H7 (cell line): ENCODE measurements around the gene TMED3. TPM values are rescaled to one million over a fixed set of nuclear protein-coding genes. Genes with fewer than 3 reads are reported as not detected.

Experiments
- DNase-seq: peaks from one replicate; pipeline ENCODE4 v3.0.0; 2012
- H3K27me3 ChIP-seq: 2 replicates; pipeline ENCODE4 v1.6.0; 2011; ENCODE audit warnings: mild to moderate bottlenecking, low read length; ENCODE audit not compliant: control insufficient read depth, insufficient read depth
- H3K36me3 ChIP-seq: replicated peaks from 2 replicates; pipeline ENCODE4 v1.5.1; 2011; ENCODE audit warnings: low read length; ENCODE audit not compliant: control insufficient read depth, insufficient read depth
- H3K4me3 ChIP-seq: 2 replicates; pipeline ENCODE4 v1.5.1; 2011; ENCODE audit warnings: low read depth, mild to moderate bottlenecking, control low read depth, low read length, moderate library complexity; ENCODE audit not compliant: insufficient read depth
- total RNA-seq: library from RNA; depleted of rRNA; stranded (reverse); fragments of >200 nt; shearing (Covaris generic); gene quantifications from 2 replicates; pipeline ENCODE4 v1.2.3, GENCODE V29; 2014

The TMED3 gene
- total RNA-seq, 1 experiment from 2014 or later: 65.7 TPM

DNA sequence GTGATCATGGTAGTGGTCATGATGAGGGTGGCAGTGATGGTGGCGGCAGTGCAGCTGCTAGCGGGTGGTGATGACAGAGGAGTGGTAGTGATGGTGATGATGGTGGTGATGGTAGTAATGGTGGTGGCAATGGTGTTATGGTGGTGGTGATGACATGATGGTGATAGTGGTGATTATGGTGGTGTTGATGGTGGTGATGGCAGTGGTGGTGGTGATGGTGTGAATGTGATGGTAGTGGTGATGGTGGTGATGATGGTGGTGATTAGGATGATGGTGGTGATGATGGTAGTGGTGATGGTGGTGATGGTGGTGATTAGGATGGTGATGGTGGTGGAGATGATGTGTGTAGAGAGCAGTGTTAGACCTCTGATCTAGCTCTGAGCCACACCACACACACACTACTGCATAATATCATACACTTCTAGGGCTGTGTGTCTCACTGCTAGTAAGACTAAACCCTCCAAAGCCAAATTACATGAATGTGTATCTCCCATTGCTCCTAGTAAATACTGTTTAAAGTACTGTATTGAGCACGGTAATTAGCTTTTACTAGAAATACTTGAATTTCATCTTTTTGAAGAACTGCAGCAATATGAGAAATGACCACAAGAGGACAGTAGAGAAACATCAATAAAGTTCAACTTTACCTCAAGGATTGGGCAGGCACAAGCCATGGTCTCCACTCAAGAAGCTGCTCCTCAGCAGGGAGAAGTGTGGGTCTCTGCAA is 28.8 kb downstream of the TMED3 start:
- Histone ChIP-seq H3K36me3 (no peaks in the 10 kb centered on the region), H3K4me3 (no peak overlapping the region), H3K27me3 (no peaks in the 10 kb centered on the region)
- DNase-seq: no peak

DNA sequence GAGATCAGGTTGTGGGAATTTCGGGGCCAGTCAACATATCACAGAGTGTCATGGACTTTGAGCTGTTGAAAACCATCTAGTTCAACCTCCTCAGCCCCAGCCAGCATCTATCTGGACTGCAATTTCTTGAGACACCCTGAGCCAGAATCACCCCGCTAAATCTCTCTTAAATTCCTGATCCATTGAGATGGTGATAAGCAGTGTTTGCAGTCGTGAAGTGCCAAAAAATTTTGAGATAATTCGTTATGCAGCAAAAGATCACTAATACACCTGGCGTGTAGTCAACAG is 29.3 kb downstream of the TMED3 start:
- no peaks in the 10 kb centered on the region for H3K27me3 ChIP-seq
- H3K36me3 ChIP-seq: no peaks in the 10 kb centered on the region
- no peak overlapping the region for H3K4me3 ChIP-seq
- DNase-seq: no peak

DNA sequence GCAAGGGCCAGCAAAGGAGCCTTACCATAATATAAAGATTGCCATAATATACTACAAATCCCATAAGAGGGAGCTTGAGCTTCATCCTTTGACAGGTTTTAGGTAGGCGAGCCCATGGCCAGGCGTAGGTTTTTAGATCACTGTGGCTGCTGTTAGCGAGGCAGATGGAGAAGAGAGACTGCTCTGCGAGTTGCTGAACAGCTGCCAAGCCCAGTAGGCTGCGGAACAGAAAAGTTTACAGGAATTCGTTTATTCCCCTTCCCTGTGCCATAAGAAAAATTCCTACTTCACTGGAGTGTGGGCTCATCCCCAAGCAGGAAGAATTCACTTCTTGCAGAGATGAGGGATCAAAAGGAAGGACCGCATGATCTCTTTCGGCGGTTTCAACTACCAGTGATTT is 30.5 kb downstream of the TMED3 start:
- no peak overlapping the region for H3K4me3 ChIP-seq
- no peaks in the 10 kb centered on the region for H3K27me3 ChIP-seq
- no peaks in the 10 kb centered on the region for H3K36me3 ChIP-seq
- no peak for DNase-seq

DNA sequence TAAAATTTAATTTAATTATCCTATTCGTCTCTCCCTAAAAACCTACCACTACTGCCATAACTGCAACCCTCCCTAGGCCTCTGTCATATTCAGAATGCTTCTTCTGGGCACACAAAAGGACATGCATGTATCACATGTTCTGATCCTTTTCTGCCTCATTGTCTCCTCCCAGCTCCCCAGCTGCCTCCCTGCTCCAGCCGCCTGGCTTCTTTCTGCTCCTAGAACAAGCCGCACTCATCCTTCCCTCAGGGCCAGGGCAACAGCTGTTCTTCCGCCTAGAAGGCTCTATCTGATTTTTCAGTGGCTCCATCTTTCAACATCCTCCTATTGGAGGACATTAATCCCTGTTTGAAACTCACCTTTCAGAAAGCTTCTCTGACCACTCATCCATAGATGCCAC is 38.6 kb downstream of the TMED3 start:
- H3K4me3 ChIP-seq: no peak overlapping the region
- H3K27me3 ChIP-seq: no peaks in the 10 kb centered on the region
- no peak for DNase-seq
- no peaks in the 10 kb centered on the region for H3K36me3 ChIP-seq

DNA sequence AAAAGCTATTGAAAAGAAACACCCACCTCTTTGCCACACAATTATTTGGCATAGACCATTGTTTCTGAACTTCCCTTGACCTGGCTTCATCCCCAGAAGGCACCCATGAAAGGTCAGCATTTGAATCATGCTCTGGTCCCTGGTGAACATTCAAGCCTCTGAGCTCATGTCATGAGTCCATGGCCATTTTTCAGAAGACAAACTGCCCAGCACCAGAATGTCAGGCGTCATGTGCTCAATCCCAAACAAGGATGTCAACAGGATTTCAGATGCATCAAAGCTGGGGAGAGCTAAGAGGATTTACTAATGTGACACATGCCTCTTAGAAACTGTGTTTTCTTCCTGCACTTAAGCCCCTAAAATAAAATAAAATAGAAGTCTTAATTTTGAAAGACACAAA is 41.3 kb downstream of the TMED3 start:
- H3K36me3 ChIP-seq: no peaks in the 10 kb centered on the region
- no peak overlapping the region for H3K4me3 ChIP-seq
- H3K27me3 ChIP-seq: no peaks in the 10 kb centered on the region
- no peak for DNase-seq

DNA sequence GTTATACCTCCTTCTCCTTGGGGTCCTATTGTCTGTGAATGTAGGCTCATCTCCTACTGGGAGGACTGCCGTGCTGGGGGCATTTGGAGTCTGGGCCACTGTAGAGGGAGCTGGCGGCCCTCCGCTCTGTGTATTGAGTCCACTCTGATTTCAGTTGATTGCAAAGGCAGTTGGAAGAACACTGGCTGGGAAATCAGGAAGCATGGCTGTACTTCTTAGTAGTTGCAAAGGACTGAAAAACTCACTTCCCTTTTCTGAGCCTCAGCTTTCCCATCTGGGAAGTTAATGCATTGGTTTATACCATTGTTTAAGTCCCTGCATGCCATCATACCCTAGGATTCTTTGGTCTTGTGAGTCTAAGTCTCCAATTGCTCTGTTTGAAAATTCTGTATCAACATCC is 46.7 kb downstream of the TMED3 start:
- DNase-seq: no peak
- Histone ChIP-seq H3K36me3 (no peaks in the 10 kb centered on the region), H3K27me3 (no peaks in the 10 kb centered on the region), H3K4me3 (no peak overlapping the region)

DNA sequence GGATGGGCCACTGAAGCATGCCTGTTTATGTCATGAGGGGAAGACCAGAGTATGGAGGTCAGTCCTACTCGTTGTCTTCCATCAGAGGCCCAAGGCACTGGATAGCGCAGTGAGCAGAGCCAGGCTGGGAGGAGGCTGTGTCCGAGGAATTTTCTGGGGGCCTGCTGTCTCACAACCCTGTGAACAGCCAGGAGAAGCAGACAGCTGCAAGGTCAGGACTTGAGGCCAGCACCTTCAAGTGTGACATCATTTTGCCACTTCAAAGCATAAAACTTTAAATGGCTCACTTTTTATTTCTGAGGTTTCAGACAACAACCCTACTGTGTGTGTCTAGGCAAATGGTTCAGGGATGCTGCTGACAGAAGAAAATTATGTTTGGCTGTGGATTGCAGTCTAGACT is 47.2 kb downstream of the TMED3 start:
- no peak for DNase-seq

DNA sequence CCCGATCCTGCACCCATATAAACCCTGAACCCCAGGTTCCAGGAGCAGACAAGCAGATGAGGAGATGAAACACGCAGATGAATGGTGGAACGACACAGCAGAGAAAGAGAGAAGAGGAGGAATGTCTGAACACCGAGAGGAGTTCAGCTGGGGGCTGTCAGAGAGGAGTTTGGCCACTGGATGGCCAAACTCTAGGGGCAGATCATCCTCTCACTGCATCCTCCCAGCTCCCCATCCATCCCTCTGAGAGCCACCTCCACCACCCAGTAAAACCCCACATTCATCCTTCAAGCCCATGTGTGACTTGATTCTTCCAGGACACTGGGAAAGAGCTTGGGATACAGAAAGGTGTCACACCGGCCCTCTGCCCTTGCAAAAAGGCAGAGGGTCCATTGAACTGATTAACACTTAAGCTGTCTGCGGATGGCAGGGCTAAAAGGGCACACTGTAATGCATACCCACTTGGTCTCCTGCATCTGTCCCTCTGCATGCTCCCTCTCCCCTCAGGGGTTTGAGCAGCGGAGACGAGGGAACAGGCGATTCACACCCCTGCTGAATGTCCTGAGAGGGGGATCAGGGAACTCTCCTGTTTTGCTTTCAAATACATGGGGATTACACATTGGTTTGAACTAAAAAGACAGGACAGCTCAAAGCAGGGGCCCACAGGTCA is 53.8 kb downstream of the TMED3 start:
- Histone ChIP-seq H3K27me3 (no peaks in the 10 kb centered on the region), H3K4me3 (no peak overlapping the region), H3K36me3 (no peaks in the 10 kb centered on the region)
- no peak for DNase-seq

More for the DNA sequence above, 47.2 kb downstream of the TMED3 start:
- Histone ChIP-seq H3K4me3 (no peak overlapping the region), H3K36me3 (no peaks in the 10 kb centered on the region), H3K27me3 (no peaks in the 10 kb centered on the region)

DNA sequence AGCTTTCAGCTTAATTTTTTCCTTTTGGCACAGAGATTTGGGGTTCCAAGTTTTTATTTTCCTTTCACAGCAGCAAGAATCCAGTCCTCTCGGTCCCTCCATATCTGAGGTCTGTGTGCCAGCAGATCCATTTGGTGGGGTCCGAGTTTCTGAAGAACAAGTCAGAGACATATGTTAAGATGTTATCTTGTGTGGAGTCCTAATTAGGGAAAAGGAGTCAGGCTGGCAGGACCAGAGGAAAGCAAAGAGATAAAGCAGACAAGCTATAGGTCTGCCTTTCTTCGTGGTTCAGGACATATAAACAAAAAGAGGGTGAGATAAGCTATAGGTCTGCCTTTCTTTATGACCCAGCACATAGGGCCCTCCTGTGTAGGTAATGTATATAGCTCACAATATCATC is 54.9 kb downstream of the TMED3 start:
- DNase-seq: no peak

DNA sequence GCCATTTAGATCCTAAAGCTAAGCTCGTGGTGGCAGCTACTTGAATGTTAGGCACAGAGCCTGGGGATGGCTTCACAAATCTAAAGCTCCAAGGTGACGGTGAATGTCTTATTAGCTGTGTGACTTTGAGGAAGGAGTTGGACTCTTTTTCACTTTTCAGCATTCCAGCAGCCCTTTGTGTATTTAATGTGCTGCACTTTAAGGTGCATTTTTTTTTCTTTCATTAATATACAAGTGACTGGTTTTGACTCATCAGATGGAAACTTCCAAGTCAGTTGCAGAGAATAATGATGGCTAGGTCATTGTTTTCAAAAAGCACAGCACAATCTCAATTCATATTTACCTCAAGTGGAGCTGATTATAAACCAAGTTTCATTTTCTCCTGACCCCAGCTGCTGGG is 55.8 kb downstream of the TMED3 start:
- Histone ChIP-seq H3K4me3 (no peak overlapping the region), H3K36me3 (no peaks in the 10 kb centered on the region), H3K27me3 (no peaks in the 10 kb centered on the region)
- DNase-seq: no peak

More for the DNA sequence above, 54.9 kb downstream of the TMED3 start:
- H3K36me3 ChIP-seq: no peaks in the 10 kb centered on the region
- H3K27me3 ChIP-seq: no peaks in the 10 kb centered on the region
- no peak overlapping the region for H3K4me3 ChIP-seq

DNA sequence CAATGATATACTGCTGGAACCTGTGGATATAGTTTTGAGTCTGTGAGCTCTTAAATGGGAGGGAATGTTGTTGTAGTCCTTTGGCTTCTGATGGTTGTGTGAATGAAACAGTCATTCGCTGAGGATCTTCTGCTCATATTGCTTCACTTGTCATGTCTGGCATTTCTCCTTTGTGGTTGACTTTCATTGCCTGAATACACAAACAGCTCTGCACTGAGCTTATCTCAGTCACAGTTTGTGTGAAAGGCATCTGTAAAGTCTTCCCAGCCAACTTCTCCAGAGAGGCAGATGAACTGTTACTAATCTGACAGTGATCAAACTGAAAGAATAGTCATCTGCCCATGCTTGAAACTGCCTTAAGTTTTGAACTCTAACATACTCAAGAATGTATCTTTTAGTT is 59.8 kb downstream of the TMED3 start:
- no peak for DNase-seq
- Histone ChIP-seq H3K36me3 (no peaks in the 10 kb centered on the region), H3K27me3 (no peaks in the 10 kb centered on the region), H3K4me3 (no peak overlapping the region)

DNA sequence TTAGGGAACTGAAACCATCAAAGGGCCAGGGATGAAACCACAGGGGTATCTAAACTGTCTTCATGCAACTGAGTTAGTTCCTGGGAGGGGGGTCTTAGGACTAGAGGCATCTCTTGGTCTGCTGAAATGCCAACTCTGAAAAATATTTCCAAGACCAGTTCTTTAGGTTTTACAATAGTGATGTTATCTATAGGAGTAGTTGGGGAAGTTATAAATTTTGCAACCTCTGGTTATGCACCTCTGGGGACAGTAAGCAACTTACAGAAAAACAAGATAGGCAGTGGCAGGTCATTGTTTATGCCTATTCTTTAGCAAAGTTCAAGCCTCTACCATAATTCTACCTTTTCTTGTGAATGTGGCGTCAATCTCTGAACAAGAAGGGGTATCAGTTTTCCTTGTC is 60.7 kb downstream of the TMED3 start:
- H3K4me3 ChIP-seq: no peak overlapping the region
- H3K27me3 ChIP-seq: no peaks in the 10 kb centered on the region
- H3K36me3 ChIP-seq: no peaks in the 10 kb centered on the region
- no peak for DNase-seq

DNA sequence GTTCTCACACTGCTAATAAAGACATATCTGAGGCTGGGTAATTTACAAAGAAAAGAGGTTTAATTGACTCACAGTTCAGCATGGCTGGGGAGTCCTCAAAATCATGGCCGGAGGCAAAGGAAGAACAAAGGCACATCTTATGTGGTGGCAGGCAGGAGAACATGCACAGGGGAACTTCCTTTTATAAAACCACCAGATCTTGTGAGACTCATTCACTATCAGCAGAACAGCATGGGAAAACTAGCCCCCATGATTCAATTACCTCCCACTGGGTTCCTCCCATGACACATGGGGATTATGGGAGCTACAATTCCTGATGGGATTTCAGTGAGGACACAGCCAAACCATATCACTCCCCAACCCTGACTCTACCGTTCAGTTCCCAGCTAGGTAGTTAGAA is 61.5 kb downstream of the TMED3 start:
- DNase-seq: no peak
- Histone ChIP-seq H3K36me3 (no peaks in the 10 kb centered on the region), H3K4me3 (no peak overlapping the region), H3K27me3 (no peaks in the 10 kb centered on the region)
